Panc1 (cell line): ENCODE measurements around the gene NDUFS7.

Experiments used
- CTCF ChIP-seq: fragments of 450-650 bp; IDR thresholded peaks from 2 replicates; pipeline ENCODE4 v1.5.1; 2017; ENCODE audit warnings: mild to moderate bottlenecking
- SIN3A ChIP-seq: IDR thresholded peaks from 2 replicates; pipeline ENCODE4 v1.6.1; 2012; ENCODE audit warnings: low read depth, mild to moderate bottlenecking, low read length, moderate library complexity, borderline replicate concordance; ENCODE audit not compliant: insufficient read depth

GRCh38 chr19:1374250-1374577 lies 9.5 kb upstream of the NDUFS7 start:
- TF ChIP-seq CTCF (no peak), SIN3A (no peak)
